Measurements from ENCODE around the gene TRIM3. TPM values are rescaled to one million over a fixed set of nuclear protein-coding genes. Genes with fewer than 3 reads are reported as not detected.

TRIM3 gene
- total RNA-seq, 4 donors from 2014 or later = 15.3 to 20.0 (median 16.5) TPM

DNA sequence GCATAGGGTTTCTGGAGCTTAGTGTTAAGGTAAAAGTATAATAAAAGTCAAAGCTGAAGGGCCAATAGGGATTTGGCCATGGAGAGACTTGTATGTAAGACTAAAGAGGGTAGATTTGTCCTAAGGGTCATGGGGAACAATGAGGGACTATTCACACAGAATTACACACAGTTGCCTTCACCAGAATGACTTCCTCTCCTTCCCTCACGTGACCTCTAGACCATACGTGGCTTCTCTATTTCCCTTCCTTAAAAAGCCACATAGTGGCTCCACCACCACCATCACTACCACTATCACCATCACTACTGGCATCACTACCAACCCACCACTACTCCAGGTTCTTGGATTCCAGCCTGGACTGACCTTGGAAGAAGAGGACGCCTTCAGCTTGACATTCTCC, 35.7 kb downstream of the TRIM3 start:
- no peak overlapping the region for H3K4me3 ChIP-seq
- no peaks in the 10 kb centered on the region for H3K27me3 ChIP-seq
- intact Hi-C loops (cut with DNase I; ENCODE audit: low total_unique reads) (no loop called here), in situ Hi-C loops (cut with MboI; ENCODE audit: low sequenced_read_pairs in 4 of 4) (no loop called here)
- H3K4me1 ChIP-seq = no peaks in the 10 kb centered on the region
- H3K9me3 ChIP-seq = no peaks in the 10 kb centered on the region
- DNase-seq = no peak
- H3K36me3 ChIP-seq = no peaks in the 10 kb centered on the region
- no peak for TF ChIP-seq POLR2A (IDR thresholded peaks at IDR 0.05)
- TF ChIP-seq, protein P1, sequence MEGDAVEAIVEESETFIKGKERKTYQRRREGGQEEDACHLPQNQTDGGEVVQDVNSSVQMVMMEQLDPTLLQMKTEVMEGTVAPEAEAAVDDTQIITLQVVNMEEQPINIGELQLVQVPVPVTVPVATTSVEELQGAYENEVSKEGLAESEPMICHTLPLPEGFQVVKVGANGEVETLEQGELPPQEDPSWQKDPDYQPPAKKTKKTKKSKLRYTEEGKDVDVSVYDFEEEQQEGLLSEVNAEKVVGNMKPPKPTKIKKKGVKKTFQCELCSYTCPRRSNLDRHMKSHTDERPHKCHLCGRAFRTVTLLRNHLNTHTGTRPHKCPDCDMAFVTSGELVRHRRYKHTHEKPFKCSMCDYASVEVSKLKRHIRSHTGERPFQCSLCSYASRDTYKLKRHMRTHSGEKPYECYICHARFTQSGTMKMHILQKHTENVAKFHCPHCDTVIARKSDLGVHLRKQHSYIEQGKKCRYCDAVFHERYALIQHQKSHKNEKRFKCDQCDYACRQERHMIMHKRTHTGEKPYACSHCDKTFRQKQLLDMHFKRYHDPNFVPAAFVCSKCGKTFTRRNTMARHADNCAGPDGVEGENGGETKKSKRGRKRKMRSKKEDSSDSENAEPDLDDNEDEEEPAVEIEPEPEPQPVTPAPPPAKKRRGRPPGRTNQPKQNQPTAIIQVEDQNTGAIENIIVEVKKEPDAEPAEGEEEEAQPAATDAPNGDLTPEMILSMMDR (IDR thresholded peaks at IDR 0.05 in 4 of 5, conservative IDR thresholded peaks at IDR 0.05 in 1 of 5) = no peak
- no peak overlapping the region for H3K27ac ChIP-seq
- ATAC-seq = no peak

DNA sequence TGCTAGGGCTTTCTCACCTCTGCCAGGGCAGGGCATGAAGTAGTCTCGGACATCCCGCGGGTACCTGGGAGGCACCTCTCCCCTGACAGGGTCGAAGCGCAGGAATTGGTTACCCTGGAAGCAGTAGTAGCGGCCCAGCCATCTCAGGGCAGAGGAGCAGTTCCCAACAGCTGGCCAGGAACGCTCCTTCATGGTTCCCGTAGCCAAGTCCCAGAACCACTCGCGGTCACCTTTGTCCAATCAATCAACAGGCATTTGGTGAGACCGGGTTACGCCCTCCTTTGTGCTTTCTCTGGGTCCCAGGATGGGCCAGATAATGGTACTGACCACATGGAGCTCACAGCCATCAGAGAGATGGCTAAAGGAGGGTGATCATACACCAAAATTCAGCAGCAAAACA, 36.3 kb downstream of the TRIM3 start:
- Histone ChIP-seq H3K4me1 (no peaks in the 10 kb centered on the region), H3K36me3 (no peaks in the 10 kb centered on the region), H3K4me3 (no peak overlapping the region), H3K27ac (no peak overlapping the region), H3K9me3 (no peaks in the 10 kb centered on the region), H3K27me3 (no peaks in the 10 kb centered on the region)
- ATAC-seq (no peak), DNase-seq (no peak)
- no peak for TF ChIP-seq POLR2A (IDR thresholded peaks at IDR 0.05)
- TF ChIP-seq, protein P1 (IDR thresholded peaks at IDR 0.05 in 4 of 5, conservative IDR thresholded peaks at IDR 0.05 in 1 of 5) = no peak
- in situ Hi-C loops (cut with MboI; ENCODE audit: low sequenced_read_pairs in 4 of 4) (no loop called here), intact Hi-C loops (cut with DNase I; ENCODE audit: low total_unique reads) (no loop called here)

DNA sequence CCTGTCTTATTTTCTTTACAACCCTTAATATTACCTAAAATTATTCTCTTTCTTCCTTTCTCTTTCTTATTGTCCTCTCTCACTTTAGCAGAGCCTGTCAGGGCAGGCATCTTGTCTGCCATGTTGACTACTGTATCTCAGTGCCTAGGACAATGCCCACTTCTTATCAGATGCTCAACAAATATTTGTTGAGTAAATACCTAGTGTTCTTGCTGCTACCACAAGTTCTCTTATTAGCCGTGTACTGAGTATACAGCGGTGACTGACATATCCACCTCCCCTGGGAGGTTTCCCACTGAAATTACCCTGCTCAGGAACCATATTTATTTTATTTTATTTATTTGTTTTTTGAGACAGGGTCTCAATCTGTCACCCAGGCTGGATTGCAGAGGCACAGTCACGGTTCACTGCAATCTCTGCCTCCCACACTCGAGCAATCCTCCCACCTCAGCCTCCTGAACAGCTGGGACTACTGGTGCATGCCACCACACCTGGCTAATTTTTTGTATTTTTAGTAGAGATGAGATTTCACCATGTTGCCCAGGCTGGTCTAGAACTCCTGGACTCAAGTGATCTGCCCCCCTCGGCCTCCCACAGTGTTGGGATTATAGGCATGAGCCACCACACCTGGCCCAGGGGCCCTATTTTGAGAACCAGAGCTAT, 39.6 kb downstream of the TRIM3 start:
- DNase-seq = no peak

DNA sequence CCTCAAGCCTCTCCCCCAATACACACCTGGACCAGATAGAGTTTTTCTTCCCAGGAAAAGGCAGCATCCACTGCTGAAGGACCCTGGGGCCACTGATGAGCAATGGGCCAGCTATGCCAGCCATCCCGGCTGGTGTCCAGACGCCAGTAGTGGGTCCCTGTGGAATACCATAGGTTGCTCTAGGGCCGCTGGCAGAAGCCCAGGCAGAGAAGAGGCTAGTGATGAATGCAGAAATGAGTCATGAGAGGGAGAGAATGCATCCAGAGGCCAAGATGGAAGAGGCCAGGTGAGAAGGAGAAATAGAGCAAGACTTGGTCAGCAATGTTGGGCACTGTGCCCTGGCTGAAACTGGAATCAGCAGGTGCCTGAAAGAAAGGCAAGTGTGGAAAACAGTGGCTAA, 41.9 kb downstream of the TRIM3 start:
- in situ Hi-C loops (cut with MboI; ENCODE audit: low sequenced_read_pairs in 4 of 4) = no loop called here

More for the DNA sequence above, 39.6 kb downstream of the TRIM3 start:
- Histone ChIP-seq H3K36me3 (no peaks in the 10 kb centered on the region), H3K4me3 (no peak overlapping the region), H3K4me1 (no peaks in the 10 kb centered on the region), H3K27me3 (no peaks in the 10 kb centered on the region), H3K27ac (no peak overlapping the region), H3K9me3 (no peaks in the 10 kb centered on the region)
- no peak for TF ChIP-seq POLR2A (IDR thresholded peaks at IDR 0.05)
- TF ChIP-seq, protein P1 (IDR thresholded peaks at IDR 0.05 in 4 of 5, conservative IDR thresholded peaks at IDR 0.05 in 1 of 5) = no peak
- ATAC-seq = no peak
- intact Hi-C loops (cut with DNase I; ENCODE audit: low total_unique reads) = no loop called here
- in situ Hi-C loops (cut with MboI; ENCODE audit: low sequenced_read_pairs in 4 of 4) = no loop called here

More for the DNA sequence above, 41.9 kb downstream of the TRIM3 start:
- no peak overlapping the region for H3K27ac ChIP-seq
- no peak overlapping the region for H3K4me3 ChIP-seq
- no peaks in the 10 kb centered on the region for H3K4me1 ChIP-seq
- H3K36me3 ChIP-seq = no peaks in the 10 kb centered on the region
- H3K27me3 ChIP-seq = no peaks in the 10 kb centered on the region
- ATAC-seq = no peak
- no peak for TF ChIP-seq POLR2A (IDR thresholded peaks at IDR 0.05)
- TF ChIP-seq, protein P1 (IDR thresholded peaks at IDR 0.05 in 4 of 5, conservative IDR thresholded peaks at IDR 0.05 in 1 of 5) = no peak
- intact Hi-C loops (cut with DNase I; ENCODE audit: low total_unique reads) = no loop called here
- H3K9me3 ChIP-seq = no peaks in the 10 kb centered on the region
- DNase-seq = no peak
